Endothelial cell of umbilical vein (primary cell): ENCODE data around the gene PRKG1. TPM values are rescaled to one million over a fixed set of nuclear protein-coding genes. Genes with fewer than 3 reads are reported as not detected.

ENCODE experiments used
- BruUV-seq: library from RNA; stranded (reverse); fragments of 400-500 nt; replicated peaks from 2 replicates; lab custom pipeline; 2021; lab: Mats Ljungman, UMichigan
- CTCF ChIA-PET: fragments of 300-600, 350-600 bp; sonication (Branson Sonifier 250); formaldehyde crosslinking; loops from one replicate; lab custom pipeline; 2021; ENCODE audit warnings: antibody characterized with exemption, inconsistent platforms; lab: Charles Lee
- POLR2A ChIA-PET: fragments of 300-600, 350-600 bp; sonication (Branson Sonifier 250); formaldehyde crosslinking; loops from one replicate; lab custom pipeline; 2021; ENCODE audit warnings: antibody characterized with exemption, inconsistent platforms; lab: Charles Lee
- DNase-seq: peaks from one replicate; pipeline ENCODE4 v3.0.0-alpha.2; 2011; ENCODE audit warnings: low read depth, low spot score
- FAIRE-seq: peaks from 2 replicates; lab custom pipeline; 2011; peaks lifted over from hg19 to GRCh38; lab: Jason Lieb, UNC
- H2AFZ ChIP-seq: 2 replicates; pipeline ENCODE4 v1.6.0; 2012; ENCODE audit warnings: low read depth, low read length, control low read depth, inconsistent platforms
- H3K27ac ChIP-seq: 2 replicates; pipeline ENCODE4 v1.5.1; 2011; ENCODE audit warnings: low read depth, mild to moderate bottlenecking, control low read depth, low read length, moderate library complexity; ENCODE audit not compliant: insufficient read depth
- H3K27me3 ChIP-seq, 2 experiments: 2 replicates each; pipeline versions ENCODE4 v1.6.0 to v1.6.1; 2011; ENCODE audit warnings: low read length in 2 of 2, mixed read lengths in 1 of 2; ENCODE audit not compliant: control insufficient read depth in 2 of 2, insufficient read depth in 2 of 2
- H3K36me3 ChIP-seq, 2 experiments: 2 replicates in 1 of 2; 3 replicates in 1 of 2; pipeline ENCODE4 v1.5.1; 2011; ENCODE audit warnings: low read length in 2 of 2, mild to moderate bottlenecking in 1 of 2, moderate library complexity in 1 of 2; ENCODE audit not compliant: control insufficient read depth in 2 of 2, insufficient read depth in 2 of 2; ENCODE audit errors: extremely low read depth in 1 of 2
- H3K4me1 ChIP-seq: 3 replicates; pipeline ENCODE4 v1.5.1; 2011; ENCODE audit warnings: mild to moderate bottlenecking, low read length; ENCODE audit not compliant: control insufficient read depth, insufficient read depth; ENCODE audit errors: extremely low read depth
- H3K4me2 ChIP-seq: 2 replicates; pipeline ENCODE4 v1.6.1; 2011; ENCODE audit warnings: low read length, control low read depth, mixed read lengths; ENCODE audit not compliant: insufficient read depth
- H3K4me3 ChIP-seq, 3 experiments: fragments of 200-600 bp in 1 of 3; sonication (generic), shearing (Covaris generic) in 1 of 3; replicated peaks in 1 of 3; 2 replicates each; pipeline ENCODE4 v1.5.1; 2011 to 2016; ENCODE audit warnings: control low read depth in 3 of 3, low read length in 3 of 3, mild to moderate bottlenecking in 2 of 3, inconsistent platforms in 1 of 3, low read depth in 1 of 3, moderate library complexity in 1 of 3; ENCODE audit not compliant: insufficient read depth in 1 of 3
- H3K79me2 ChIP-seq: 2 replicates; pipeline ENCODE4 v1.6.0; 2012; ENCODE audit warnings: low read length, inconsistent platforms; ENCODE audit not compliant: control insufficient read depth, insufficient read depth
- H3K9ac ChIP-seq: replicated peaks from 2 replicates; pipeline ENCODE3; 2011; ENCODE audit warnings: low read length, control low read depth; ENCODE audit not compliant: insufficient read depth; ENCODE audit errors: extremely low read depth
- H3K9me1 ChIP-seq: replicated peaks from 3 replicates; pipeline ENCODE4 v1.6.0; 2011; ENCODE audit warnings: mild to moderate bottlenecking, low read length; ENCODE audit not compliant: control insufficient read depth, insufficient read depth; ENCODE audit errors: extremely low read depth
- H3K9me3 ChIP-seq: replicated peaks from 2 replicates; pipeline ENCODE4 v1.5.1; 2012; ENCODE audit warnings: low read length, inconsistent platforms; ENCODE audit not compliant: control insufficient read depth, insufficient read depth
- H4K20me1 ChIP-seq: replicated peaks from 2 replicates; pipeline ENCODE3; 2011; ENCODE audit warnings: mild to moderate bottlenecking, low read length; ENCODE audit not compliant: control insufficient read depth, insufficient read depth; ENCODE audit errors: extremely low read depth
- CTCF ChIP-seq, 2 donors: IDR thresholded peaks; 1 replicate in 1 of 2; 2 replicates in 1 of 2; pipeline ENCODE4 v1.5.1; 2011; ENCODE audit warnings: low read length in 2 of 2, mild to moderate bottlenecking in 2 of 2, moderate library complexity in 2 of 2, control low read depth in 1 of 2, inconsistent platforms in 1 of 2, low read depth in 1 of 2; ENCODE audit not compliant: insufficient read depth in 1 of 2; ENCODE audit errors: extremely low read depth in 1 of 2
- EZH2 ChIP-seq: IDR thresholded peaks from 2 replicates; pipeline ENCODE4 v1.6.1; 2012; ENCODE audit warnings: borderline replicate concordance, low read depth, mild to moderate bottlenecking, moderate library complexity, low read length, inconsistent platforms; ENCODE audit not compliant: severe bottlenecking
- FOS ChIP-seq: IDR thresholded peaks from 2 replicates; pipeline ENCODE4 v1.6.1; 2011; ENCODE audit warnings: mild to moderate bottlenecking, low read length, moderate library complexity, borderline replicate concordance; ENCODE audit not compliant: insufficient read depth
- GATA2 ChIP-seq: IDR thresholded peaks from 2 replicates; pipeline ENCODE4 v1.7.0; 2011; ENCODE audit warnings: low read depth, mild to moderate bottlenecking, moderate library complexity, mixed read lengths, low read length; ENCODE audit not compliant: insufficient read length, insufficient read depth
- JUN ChIP-seq: IDR thresholded peaks from 2 replicates; pipeline ENCODE4 v1.6.1; 2011; ENCODE audit warnings: borderline replicate concordance, low read depth; ENCODE audit not compliant: insufficient read length, insufficient read depth
- MAX ChIP-seq: IDR thresholded peaks from 2 replicates; pipeline ENCODE4 v1.6.1; 2011; ENCODE audit not compliant: insufficient read depth, insufficient read length
- MYC ChIP-seq: IDR thresholded peaks from one replicate; pipeline ENCODE4 v1.6.1; 2011; ENCODE audit warnings: mild to moderate bottlenecking, low read depth, low read length
- POLR2A ChIP-seq: IDR thresholded peaks from 2 replicates; pipeline ENCODE4 v1.6.1; 2012; ENCODE audit warnings: low read depth, mild to moderate bottlenecking, control low read depth, low read length
- POLR2AphosphoS5 ChIP-seq: IDR thresholded peaks from 2 replicates; pipeline ENCODE4 v1.6.1; 2012; ENCODE audit warnings: low read depth, mild to moderate bottlenecking, control low read depth, low read length, moderate library complexity; ENCODE audit not compliant: insufficient read depth
- dilution Hi-C: fragments of 300-500 bp; cut with MboI; formaldehyde crosslinking; loops from one replicate; pipeline ENCODE4 v1.15.0; 2019; ENCODE audit warnings: low sequenced_read_pairs; ENCODE audit not compliant: extremely low pct_ligation_motif_present
- intact Hi-C: fragments of 100-400 bp; cut with micrococcal nuclease; formaldehyde crosslinking; loops from one replicate; pipeline ENCODE4 v1.10.0; 2022
- polyA plus RNA-seq, 4 experiments: library from polyadenylated mRNA; depleted of rRNA in 3 of 4; stranded (reverse) in 3 of 4; unstranded in 1 of 4; fragments of >200 nt; gene quantifications; 2 replicates each; pipeline versions ENCODE4 v1.2.1 to v1.2.3, GENCODE V29; 2011 to 2012; ENCODE audit warnings: missing spikeins in 1 of 4
- total RNA-seq: library from RNA; stranded (reverse); gene quantifications from 2 replicates; pipeline ENCODE4 v1.2.3, GENCODE V29; 2021

Gene PRKG1
- total and polyA plus RNA-seq, 2 donors (not counting 3 experiments of a cell fraction or from before 2014, with no cell fraction given): 0.01 to 0.18 TPM

- no peaks in the 10 kb centered on the region for H3K4me1 ChIP-seq
- H3K9ac ChIP-seq: no peak overlapping the region
- no peak overlapping the region for H3K4me2 ChIP-seq
- no peak overlapping the region for H3K27ac ChIP-seq
- H3K9me1 ChIP-seq: no peaks in the 10 kb centered on the region
- no peaks in the 10 kb centered on the region for H3K36me3 ChIP-seq
- FAIRE-seq: no peak
- intact Hi-C loops: no loop called here
- dilution Hi-C loops: no loop called here
- no peak for DNase-seq
- H3K4me3 ChIP-seq: no peak overlapping the region
- POLR2A ChIA-PET: no interaction called here
- CTCF ChIA-PET: no interaction called here
- no peaks in the 10 kb centered on the region for H3K9me3 ChIP-seq
- no peak overlapping the region for H2AFZ ChIP-seq
- no peaks in the 10 kb centered on the region for H4K20me1 ChIP-seq
- no TSS peak for BruUV-seq
- no peak for TF ChIP-seq EZH2
- TF ChIP-seq CTCF (IDR thresholded peaks at IDR 0.05; ENCODE audit: extremely low read depth in 1 of 2, insufficient read depth in 1 of 2, low read depth in 1 of 2, low read length in 2 of 2): no peak
- TF ChIP-seq MAX: no peak
- no peak for TF ChIP-seq POLR2A
- no peak for TF ChIP-seq POLR2AphosphoS5
- no peak for TF ChIP-seq FOS
- no peak for TF ChIP-seq JUN
- TF ChIP-seq MYC: no peak
- TF ChIP-seq GATA2: no peak
- no peaks in the 10 kb centered on the region for H3K79me2 ChIP-seq
- H3K27me3 ChIP-seq: no peaks in the 10 kb centered on the region
Measured at GRCh38 chr10:51857305-51857704, 783.0 kb downstream of the PRKG1 start.
